Fibroblast of lung (primary cell): Measurements from ENCODE around the gene ARL15. TPM values are rescaled to one million over a fixed set of nuclear protein-coding genes. Genes with fewer than 3 reads are reported as not detected.

Experiments
- DNase-seq, 2 donors: peaks; one replicate each; pipeline versions ENCODE4 v3.0.0 to v3.0.0-alpha.2; 2010; ENCODE audit warnings: low read depth in 2 of 2
- H2AFZ ChIP-seq: 2 replicates; pipeline ENCODE4 v1.5.1; 2012; ENCODE audit warnings: low read length, control low read depth, inconsistent platforms
- H3K27ac ChIP-seq: 2 replicates; pipeline ENCODE4 v1.5.1; 2011; ENCODE audit warnings: low read length, control low read depth; ENCODE audit not compliant: insufficient read depth
- H3K27me3 ChIP-seq: 2 replicates; pipeline ENCODE4 v1.5.1; 2011; ENCODE audit warnings: mild to moderate bottlenecking, low read length; ENCODE audit not compliant: control insufficient read depth, insufficient read depth
- H3K36me3 ChIP-seq: 2 replicates; pipeline ENCODE4 v1.5.1; 2011; ENCODE audit warnings: low read length; ENCODE audit not compliant: control insufficient read depth, insufficient read depth
- H3K4me1 ChIP-seq: 2 replicates; pipeline ENCODE4 v1.5.1; 2011; ENCODE audit warnings: low read length; ENCODE audit not compliant: control insufficient read depth, insufficient read depth; ENCODE audit errors: extremely low read depth
- H3K4me2 ChIP-seq: 2 replicates; pipeline ENCODE4 v1.5.1; 2011; ENCODE audit warnings: low read length, control low read depth; ENCODE audit not compliant: insufficient read depth; ENCODE audit errors: extremely low read depth
- H3K4me3 ChIP-seq, 4 experiments: fragments of 200-600 bp in 1 of 4; sonication (generic) in 1 of 4; replicated peaks in 1 of 4; 2 replicates each; pipeline ENCODE4 v1.5.1; 2011 to 2016; ENCODE audit warnings: low read length in 4 of 4, low read depth in 3 of 4, mild to moderate bottlenecking in 3 of 4, control low read depth in 2 of 4, inconsistent platforms in 1 of 4, mixed read lengths in 1 of 4; ENCODE audit not compliant: insufficient read depth in 1 of 4; ENCODE audit errors: control extremely low read depth in 1 of 4
- H3K79me2 ChIP-seq: 2 replicates; pipeline ENCODE4 v1.5.1; 2012; ENCODE audit warnings: mild to moderate bottlenecking, low read length, inconsistent platforms; ENCODE audit not compliant: control insufficient read depth, insufficient read depth
- H3K9ac ChIP-seq: 2 replicates; pipeline ENCODE4 v1.5.1; 2011; ENCODE audit warnings: mild to moderate bottlenecking, low read length, control low read depth; ENCODE audit not compliant: insufficient read depth
- H3K9me3 ChIP-seq: 2 replicates; pipeline ENCODE4 v1.5.1; 2012; ENCODE audit warnings: low read depth, low read length; ENCODE audit not compliant: control insufficient read depth, insufficient read depth
- H4K20me1 ChIP-seq: 2 replicates; pipeline ENCODE4 v1.5.1; 2011; ENCODE audit warnings: low read length; ENCODE audit not compliant: control insufficient read depth, insufficient read depth; ENCODE audit errors: extremely low read depth
- CTCF ChIP-seq, 2 donors: IDR thresholded peaks in 1 of 2; conservative IDR thresholded peaks in 1 of 2; 1 replicate in 1 of 2; 2 replicates in 1 of 2; pipeline ENCODE4 v1.5.1; 2011 to 2012; ENCODE audit warnings: low read length in 2 of 2, control low read depth in 1 of 2, inconsistent platforms in 1 of 2, low read depth in 1 of 2, mild to moderate bottlenecking in 1 of 2
- EZH2 ChIP-seq: IDR thresholded peaks from 2 replicates; pipeline ENCODE4 v1.5.1; 2012; ENCODE audit warnings: low read length, control low read depth, mild to moderate bottlenecking; ENCODE audit errors: missing control alignments
- polyA plus RNA-seq, 2 donors: library from polyadenylated mRNA; depleted of rRNA in 1 of 2; stranded (reverse) in 1 of 2; unstranded in 1 of 2; fragments of >200 nt; gene quantifications; 2 replicates each; pipeline ENCODE4 v1.2.1, GENCODE V29; 2011 to 2012; ENCODE audit warnings: missing spikeins in 1 of 2
- total RNA-seq: library from RNA; depleted of rRNA; stranded (reverse); fragments of >200 nt; gene quantifications from 2 replicates; pipeline ENCODE4 v1.2.1, GENCODE V29; 2014

Gene ARL15
- total and polyA plus RNA-seq, 2 donors (not counting 1 experiment from before 2014, with no cell fraction given), result 20.6 to 28.7 TPM

DNA sequence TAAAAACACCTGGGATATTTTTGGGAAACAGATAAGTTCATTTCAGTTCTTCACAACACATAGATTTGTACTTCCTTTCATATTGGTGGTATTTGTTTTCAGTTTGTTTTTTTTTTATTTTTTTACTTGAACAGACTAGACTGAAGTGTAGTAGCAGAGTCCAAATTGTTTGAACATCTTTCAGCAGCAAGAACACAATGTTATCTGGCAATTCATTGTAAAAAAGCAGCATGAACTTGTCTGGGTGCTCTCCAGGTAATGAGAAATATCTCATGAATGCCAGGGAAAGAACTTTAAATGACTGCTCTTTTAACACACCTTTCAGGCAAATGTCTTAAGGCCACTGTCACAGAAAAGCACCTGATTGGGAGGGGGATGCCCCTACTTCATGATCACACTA lies 113.4 kb downstream of the ARL15 start:
- no peak for DNase-seq
- Histone ChIP-seq H3K4me3 (no peak overlapping the region), H3K9ac (no peak overlapping the region), H2AFZ (no peak overlapping the region), H3K4me1 (no peaks in the 10 kb centered on the region), H3K36me3 (no peaks in the 10 kb centered on the region), H3K9me3 (no peaks in the 10 kb centered on the region), H3K79me2 (no peaks in the 10 kb centered on the region), H3K4me2 (no peak overlapping the region), H3K27ac (no peak overlapping the region), H4K20me1 (no peaks in the 10 kb centered on the region), H3K27me3 (no peaks in the 10 kb centered on the region)
- TF ChIP-seq CTCF (conservative IDR thresholded peaks at IDR 0.05 in 1 of 2, IDR thresholded peaks at IDR 0.05 in 1 of 2; ENCODE audit: low read depth in 1 of 2, low read length in 2 of 2) (no peak), EZH2 (no peak)

GRCh38 chr5:54195701-54196100 lies 114.7 kb downstream of the ARL15 start:
- H3K4me1 ChIP-seq, result no peaks in the 10 kb centered on the region
- H3K9ac ChIP-seq, result no peak overlapping the region
- H3K9me3 ChIP-seq, result no peaks in the 10 kb centered on the region
- H3K79me2 ChIP-seq, result no peaks in the 10 kb centered on the region
- no peak for DNase-seq
- H3K27ac ChIP-seq, result no peak overlapping the region
- TF ChIP-seq CTCF (conservative IDR thresholded peaks at IDR 0.05 in 1 of 2, IDR thresholded peaks at IDR 0.05 in 1 of 2; ENCODE audit: low read depth in 1 of 2, low read length in 2 of 2) (no peak), EZH2 (no peak)
- H3K36me3 ChIP-seq, result no peaks in the 10 kb centered on the region
- no peak overlapping the region for H3K4me3 ChIP-seq
- no peak overlapping the region for H3K4me2 ChIP-seq
- peaks cover 2% of the 10 kb centered on the region for H4K20me1 ChIP-seq
- no peaks in the 10 kb centered on the region for H3K27me3 ChIP-seq
- H2AFZ ChIP-seq, result no peak overlapping the region

- peak in 1 of 2 donors; percentile 12 for DNase-seq
Observed at GRCh38 chr5:54194318-54194717, 116.1 kb downstream of the ARL15 start.

More at GRCh38 chr5:54194318-54194717, 116.1 kb downstream of the ARL15 start:
- H2AFZ ChIP-seq, result no peak overlapping the region
- peaks cover 2% of the 10 kb centered on the region for H4K20me1 ChIP-seq
- H3K27me3 ChIP-seq, result no peaks in the 10 kb centered on the region
- no peaks in the 10 kb centered on the region for H3K9me3 ChIP-seq
- no peaks in the 10 kb centered on the region for H3K4me1 ChIP-seq
- H3K9ac ChIP-seq, result no peak overlapping the region
- no peak overlapping the region for H3K4me2 ChIP-seq
- no peaks in the 10 kb centered on the region for H3K79me2 ChIP-seq
- TF ChIP-seq CTCF (conservative IDR thresholded peaks at IDR 0.05 in 1 of 2, IDR thresholded peaks at IDR 0.05 in 1 of 2; ENCODE audit: low read depth in 1 of 2, low read length in 2 of 2) (no peak), EZH2 (no peak)
- H3K36me3 ChIP-seq, result no peaks in the 10 kb centered on the region
- H3K27ac ChIP-seq, result no peak overlapping the region
- no peak overlapping the region for H3K4me3 ChIP-seq
